Gastroesophageal sphincter (tissue), 4 donors: ENCODE results near the gene MSH6. TPM values are rescaled to one million over a fixed set of nuclear protein-coding genes. Genes with fewer than 3 reads are reported as not detected.

Source experiments
- ATAC-seq: fragments of 150-250 bp; one replicate; pipeline ENCODE4 v1.9.1; 2016; ENCODE audit warnings: mild to moderate bottlenecking, moderate library complexity
- H3K27ac ChIP-seq, 4 donors: fragments of 200-600 bp; sonication (generic) in 3 of 4; 1 replicate in 3 of 4; 2 replicates in 1 of 4; pipeline ENCODE4 v1.5.1; 2016 to 2019
- H3K27me3 ChIP-seq: fragments of 200-600 bp; sonication (generic); one replicate; pipeline ENCODE4 v1.5.1; 2019
- H3K36me3 ChIP-seq, 2 donors: fragments of 200-600 bp; sonication (generic); one replicate each; pipeline ENCODE4 v1.5.1; 2019; ENCODE audit warnings: control low read depth in 1 of 2
- H3K4me1 ChIP-seq, 3 donors: fragments of 200-600 bp; sonication (generic); 1 replicate in 2 of 3; 2 replicates in 1 of 3; pipeline ENCODE4 v1.5.1; 2016 to 2019; ENCODE audit warnings: control low read depth in 2 of 3
- H3K4me3 ChIP-seq, 2 donors: fragments of 200-600 bp; sonication (generic); one replicate each; pipeline ENCODE4 v1.5.1; 2019; ENCODE audit warnings: mild to moderate bottlenecking in 1 of 2, moderate library complexity in 1 of 2
- H3K9me3 ChIP-seq, 3 donors: fragments of 200-600 bp; sonication (generic); one replicate each; pipeline ENCODE4 v1.5.1; 2017 to 2019; ENCODE audit warnings: control low read depth in 2 of 3
- CTCF ChIP-seq, 4 experiments: fragments of 200-600 bp in 2 of 4; fragments of 450-650 bp in 2 of 4; sonication (generic) in 1 of 4; IDR thresholded peaks; one replicate each; pipeline ENCODE4 v1.5.1; 2017 to 2019; ENCODE audit warnings: antibody characterized with exemption in 4 of 4, mild to moderate bottlenecking in 2 of 4, moderate library complexity in 2 of 4
- EP300 ChIP-seq: sonication (generic); formaldehyde crosslinking; IDR thresholded peaks from one replicate; pipeline ENCODE4 v1.6.1; 2017; ENCODE audit warnings: antibody characterized with exemption, mild to moderate bottlenecking
- POLR2A ChIP-seq, 2 donors: fragments of 450-650 bp; IDR thresholded peaks; one replicate each; pipeline ENCODE4 v1.6.1; 2017; ENCODE audit warnings: antibody characterized with exemption in 2 of 2, mild to moderate bottlenecking in 2 of 2, moderate library complexity in 1 of 2
- POLR2AphosphoS5 ChIP-seq: sonication (generic); formaldehyde crosslinking; IDR thresholded peaks from one replicate; pipeline ENCODE4 v1.6.1; 2017; ENCODE audit warnings: antibody characterized with exemption
- WGBS, 2 donors: methylation state at CpG; one replicate each; pipeline ENCODE4 v1.1.5; 2018; ENCODE audit warnings: low coverage in 1 of 2; 5-methylcytosine and 5-hydroxymethylcytosine counted together
- total RNA-seq, 4 donors: library from RNA; depleted of rRNA; stranded (reverse); fragments of >200 nt; gene quantifications; one replicate each; pipeline ENCODE4 v1.1.0, GENCODE V29; 2016

The MSH6 gene
- total RNA-seq, 4 donors from 2014 or later: 31.1 to 57.0 (median 48.1) TPM

- no peak overlapping the region for H3K27ac ChIP-seq
- 95% methylated on average over 2 of the region's 2 CpGs; no CpG with 5 or more reads in 1 of the 2 donors for WGBS, 2 donors
- TF ChIP-seq POLR2A (IDR thresholded peaks at IDR 0.05) (no peak), CTCF (IDR thresholded peaks at IDR 0.05) (no peak), POLR2AphosphoS5 (no peak), EP300 (no peak)
Measured at GRCh38 chr2:47772343-47772742, 10.6 kb upstream of the MSH6 start.

GRCh38 chr2:47774567-47774966 is 8.4 kb upstream of the MSH6 start:
- Histone ChIP-seq H3K27ac (no peak overlapping the region), H3K27me3 (no peaks in the 10 kb centered on the region), H3K36me3 (no peaks in the 10 kb centered on the region), H3K9me3 (no peaks in the 10 kb centered on the region), H3K4me1 (no peaks in the 10 kb centered on the region), H3K4me3 (no peak overlapping the region)
- TF ChIP-seq CTCF (IDR thresholded peaks at IDR 0.05) (no peak), POLR2A (IDR thresholded peaks at IDR 0.05) (no peak), EP300 (no peak), POLR2AphosphoS5 (no peak)
- no peak for ATAC-seq

More at GRCh38 chr2:47772343-47772742, 10.6 kb upstream of the MSH6 start:
- no peaks in the 10 kb centered on the region for H3K9me3 ChIP-seq
- H3K27me3 ChIP-seq: no peaks in the 10 kb centered on the region
- H3K36me3 ChIP-seq: no peaks in the 10 kb centered on the region
- H3K4me3 ChIP-seq: no peak overlapping the region
- no peak for ATAC-seq
- peaks cover 0 to 8% (median 0%) of the 10 kb centered on the region in 3 donors for H3K4me1 ChIP-seq

GRCh38 chr2:47777277-47777937 is 5.5 kb upstream of the MSH6 start:
- no peak for ATAC-seq
- WGBS, 2 donors: 78 to 92% methylated on average over 8 to 13 of the region's 13 CpGs
- TF ChIP-seq CTCF (IDR thresholded peaks at IDR 0.05) (no peak), EP300 (no peak), POLR2AphosphoS5 (no peak), POLR2A (IDR thresholded peaks at IDR 0.05) (no peak)
- no peak overlapping the region for H3K27ac ChIP-seq
- H3K4me1 ChIP-seq: peaks cover 0 to 6% (median 0%) of the 10 kb centered on the region in 3 donors
- H3K4me3 ChIP-seq: no peak overlapping the region
- no peaks in the 10 kb centered on the region for H3K27me3 ChIP-seq
- H3K9me3 ChIP-seq: no peaks in the 10 kb centered on the region
- no peaks in the 10 kb centered on the region for H3K36me3 ChIP-seq

- Histone ChIP-seq H3K27me3 (no peaks in the 10 kb centered on the region), H3K27ac (no peak overlapping the region), H3K4me3 (no peak overlapping the region), H3K9me3 (no peaks in the 10 kb centered on the region), H3K36me3 (no peaks in the 10 kb centered on the region), H3K4me1 (peaks cover 0 to 7% (median 0%) of the 10 kb centered on the region in 3 donors)
- 86 to 88% methylated on average over 5 to 8 of the region's 8 CpGs for WGBS, 2 donors
- TF ChIP-seq CTCF (IDR thresholded peaks at IDR 0.05) (no peak), EP300 (no peak), POLR2A (IDR thresholded peaks at IDR 0.05) (no peak), POLR2AphosphoS5 (no peak)
- no peak for ATAC-seq
Measured at GRCh38 chr2:47778698-47779425, 4.1 kb upstream of the MSH6 start.

GRCh38 chr2:47779426-47779790 is 3.5 kb upstream of the MSH6 start:
- peaks cover 0 to 9% (median 1%) of the 10 kb centered on the region in 3 donors for H3K4me1 ChIP-seq
- H3K9me3 ChIP-seq: no peaks in the 10 kb centered on the region
- H3K4me3 ChIP-seq: no peak overlapping the region
- 70 to 71% methylated on average over 2 to 8 of the region's 8 CpGs for WGBS, 2 donors
- H3K27me3 ChIP-seq: no peaks in the 10 kb centered on the region
- no peak for ATAC-seq
- no peak overlapping the region for H3K27ac ChIP-seq
- H3K36me3 ChIP-seq: no peaks in the 10 kb centered on the region
- TF ChIP-seq EP300 (no peak), POLR2A (IDR thresholded peaks at IDR 0.05) (no peak), CTCF (IDR thresholded peaks at IDR 0.05) (no peak), POLR2AphosphoS5 (no peak)
